GM13976 (cell line): ENCODE results near the gene LYSMD1.

Experiments used
- DNase-seq: peaks from one replicate; pipeline ENCODE4 v3.0.0; 2012; ENCODE audit warnings: low spot score
- in situ Hi-C: fragments of 300-500 bp; cut with MboI; formaldehyde crosslinking; loops from one replicate; pipeline ENCODE4 v1.12.0; 2022; ENCODE audit warnings: low sequenced_read_pairs, mixed read lengths, inconsistent platforms; ENCODE audit not compliant: unreplicated experiment
- TF ChIP-seq, protein P1 (sequence below): IDR thresholded peaks from 2 replicates; pipeline ENCODE4 v1.5.1; 2012; ENCODE audit warnings: borderline replicate concordance, mild to moderate bottlenecking; ENCODE audit not compliant: insufficient read depth; ENCODE audit errors: extremely low read depth, missing control alignments, control extremely low read depth

The LYSMD1 gene

DNA sequence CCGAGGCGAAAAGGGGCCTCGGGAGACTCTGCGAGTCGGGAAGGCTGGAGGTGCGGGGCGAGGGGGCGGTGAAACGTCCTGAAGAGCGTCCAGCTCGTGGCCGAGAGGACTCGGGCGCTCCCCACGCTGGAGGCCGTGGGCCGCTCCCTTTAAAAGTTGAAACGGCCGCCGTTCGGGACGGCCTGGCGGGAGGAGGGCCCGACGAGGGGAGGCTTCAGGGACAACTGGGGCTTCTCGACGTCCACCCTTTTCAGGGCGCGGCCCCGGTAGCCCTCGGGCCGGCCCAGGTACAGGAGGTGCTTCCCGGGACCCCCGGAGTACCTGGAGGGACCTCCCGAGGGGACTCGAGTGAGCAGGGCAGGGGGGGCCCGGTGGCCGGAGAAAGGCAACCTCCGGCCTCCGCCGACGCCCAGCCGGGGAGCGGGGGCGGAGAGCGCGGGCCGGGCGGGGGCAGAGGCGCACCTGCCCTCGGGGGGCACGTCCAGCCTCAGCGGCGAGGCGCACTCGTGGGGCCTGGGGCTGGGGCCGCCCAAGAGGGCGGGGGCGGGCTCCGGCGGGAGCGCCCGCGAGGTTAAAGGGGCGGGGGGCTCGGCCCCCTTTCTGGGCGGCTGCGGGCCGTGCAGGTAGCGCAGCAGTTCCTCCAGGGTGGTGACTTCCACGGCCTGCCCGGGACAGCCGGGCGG is 33.2 kb downstream of the LYSMD1 start:
- TF ChIP-seq, protein P1, sequence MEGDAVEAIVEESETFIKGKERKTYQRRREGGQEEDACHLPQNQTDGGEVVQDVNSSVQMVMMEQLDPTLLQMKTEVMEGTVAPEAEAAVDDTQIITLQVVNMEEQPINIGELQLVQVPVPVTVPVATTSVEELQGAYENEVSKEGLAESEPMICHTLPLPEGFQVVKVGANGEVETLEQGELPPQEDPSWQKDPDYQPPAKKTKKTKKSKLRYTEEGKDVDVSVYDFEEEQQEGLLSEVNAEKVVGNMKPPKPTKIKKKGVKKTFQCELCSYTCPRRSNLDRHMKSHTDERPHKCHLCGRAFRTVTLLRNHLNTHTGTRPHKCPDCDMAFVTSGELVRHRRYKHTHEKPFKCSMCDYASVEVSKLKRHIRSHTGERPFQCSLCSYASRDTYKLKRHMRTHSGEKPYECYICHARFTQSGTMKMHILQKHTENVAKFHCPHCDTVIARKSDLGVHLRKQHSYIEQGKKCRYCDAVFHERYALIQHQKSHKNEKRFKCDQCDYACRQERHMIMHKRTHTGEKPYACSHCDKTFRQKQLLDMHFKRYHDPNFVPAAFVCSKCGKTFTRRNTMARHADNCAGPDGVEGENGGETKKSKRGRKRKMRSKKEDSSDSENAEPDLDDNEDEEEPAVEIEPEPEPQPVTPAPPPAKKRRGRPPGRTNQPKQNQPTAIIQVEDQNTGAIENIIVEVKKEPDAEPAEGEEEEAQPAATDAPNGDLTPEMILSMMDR = no peak
- peak; percentile 21 for DNase-seq
- in situ Hi-C loops = no loop called here

DNA sequence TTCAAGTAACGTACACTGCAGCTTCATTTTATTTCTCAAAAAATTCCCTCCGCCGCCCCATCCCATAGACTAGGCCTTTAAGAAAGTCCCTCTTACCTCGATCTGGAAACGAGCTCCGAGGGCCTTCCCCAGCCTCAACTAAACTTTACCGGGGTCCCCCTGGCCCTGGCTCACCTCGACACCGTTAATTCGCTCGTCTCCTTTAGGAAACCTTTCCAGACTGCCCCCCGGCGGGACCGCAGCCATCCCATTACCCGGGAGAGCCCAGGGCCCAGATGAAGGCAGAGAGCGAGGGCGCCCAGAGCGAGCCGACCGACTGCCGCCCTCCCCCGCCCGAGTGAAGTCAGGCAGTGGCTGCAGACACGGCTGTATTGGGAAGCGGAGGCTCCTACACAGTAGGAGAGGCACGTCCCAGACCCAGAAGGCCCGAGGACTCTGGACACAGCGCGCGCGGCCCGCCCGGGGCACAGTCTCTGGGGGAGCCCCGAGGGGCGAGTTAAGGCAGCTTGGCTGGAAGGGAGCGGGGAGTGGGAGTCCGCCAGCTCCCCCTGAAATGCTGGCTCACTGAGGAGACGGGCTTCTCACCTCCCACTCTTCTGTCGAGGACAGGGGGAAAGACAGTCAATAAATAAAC is 33.9 kb downstream of the LYSMD1 start:
- TF ChIP-seq, protein P1 = no peak
- DNase-seq = peak; percentile 30
- in situ Hi-C loops = no loop called here

DNA sequence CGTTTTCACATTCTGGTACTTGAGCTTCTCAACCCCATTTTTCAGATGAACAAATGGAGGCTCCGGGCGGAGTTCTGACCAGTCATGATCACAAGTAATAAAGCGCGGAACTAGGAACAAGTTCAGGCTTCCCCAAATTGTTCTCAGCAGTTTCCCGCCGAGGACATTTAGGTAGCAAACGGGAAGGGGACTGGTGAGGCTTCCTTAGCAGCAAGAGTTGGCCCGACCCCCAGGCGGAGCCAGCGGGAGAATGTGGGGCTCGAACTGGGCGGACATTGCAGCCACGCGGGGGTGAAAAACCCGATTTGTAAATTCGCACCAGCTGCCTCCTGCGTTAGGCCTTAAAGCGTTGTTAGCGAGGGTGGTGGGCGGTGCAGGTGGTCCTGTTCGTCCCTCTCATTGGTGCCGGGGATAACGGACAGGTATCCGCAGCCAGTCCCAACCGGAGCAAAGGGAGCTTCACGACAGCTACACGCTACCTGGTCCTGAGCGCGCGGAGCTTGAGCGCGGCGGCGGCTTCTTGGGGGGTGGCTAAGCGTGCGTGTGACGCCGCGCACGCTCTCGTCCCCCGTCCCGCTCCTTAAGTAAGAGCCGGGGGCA is 34.6 kb downstream of the LYSMD1 start:
- TF ChIP-seq, protein P1 = no peak
- DNase-seq = peak; percentile 91
- in situ Hi-C loops = no loop called here

DNA sequence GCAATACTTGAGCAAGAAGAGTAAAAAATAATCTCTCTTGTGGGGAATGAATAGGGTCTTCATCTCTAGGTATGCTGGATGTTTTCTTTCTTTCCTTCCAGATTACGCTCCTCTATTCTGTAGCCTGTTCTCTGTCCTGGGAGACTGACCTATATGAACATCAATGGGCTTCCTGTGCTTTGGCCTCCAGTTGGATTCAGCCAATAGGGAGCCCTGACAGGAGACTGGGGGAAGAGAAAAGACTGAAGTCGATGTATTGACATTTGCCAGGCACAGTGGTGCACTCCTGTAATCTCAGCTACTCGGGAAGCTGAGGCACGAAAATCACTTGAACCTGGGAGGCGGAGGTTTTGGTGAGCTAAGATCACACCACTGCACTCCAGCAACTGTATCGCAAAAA is 36.9 kb downstream of the LYSMD1 start:
- TF ChIP-seq, protein P1 = no peak
- in situ Hi-C loops = no loop called here
- no peak for DNase-seq

DNA sequence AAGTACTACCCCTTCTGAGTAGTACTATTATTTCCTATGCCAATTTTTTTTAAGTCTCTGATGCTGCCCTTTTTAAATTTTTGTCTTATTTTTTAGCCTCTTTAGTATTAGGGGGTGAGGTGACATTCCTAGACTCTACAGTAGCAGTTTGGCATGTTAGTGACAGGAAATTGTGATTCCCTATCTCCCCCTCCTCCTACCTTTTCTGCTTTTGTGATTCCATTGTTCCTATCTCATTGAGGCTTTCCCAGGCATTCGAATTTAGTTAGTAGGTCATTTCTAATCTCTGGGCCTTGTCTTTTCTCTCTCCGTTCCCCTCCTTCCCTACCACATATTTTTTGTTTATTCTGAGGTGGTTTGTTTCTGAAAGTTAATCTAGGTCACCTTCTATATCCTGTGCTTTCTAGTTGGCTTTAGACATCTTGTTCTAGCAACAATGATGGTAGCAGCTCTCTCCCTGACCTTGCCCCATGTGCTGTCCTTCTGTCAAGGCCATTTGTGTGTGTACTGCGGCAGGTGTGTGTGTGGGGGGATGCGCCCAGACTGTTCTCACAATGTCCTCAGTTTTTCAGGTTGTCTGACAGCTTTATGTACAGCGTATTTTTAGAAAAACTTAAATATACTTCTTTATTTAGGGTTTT is 40.8 kb downstream of the LYSMD1 start:
- TF ChIP-seq, protein P1 = no peak
- DNase-seq = no peak
- in situ Hi-C loops = no loop called here

DNA sequence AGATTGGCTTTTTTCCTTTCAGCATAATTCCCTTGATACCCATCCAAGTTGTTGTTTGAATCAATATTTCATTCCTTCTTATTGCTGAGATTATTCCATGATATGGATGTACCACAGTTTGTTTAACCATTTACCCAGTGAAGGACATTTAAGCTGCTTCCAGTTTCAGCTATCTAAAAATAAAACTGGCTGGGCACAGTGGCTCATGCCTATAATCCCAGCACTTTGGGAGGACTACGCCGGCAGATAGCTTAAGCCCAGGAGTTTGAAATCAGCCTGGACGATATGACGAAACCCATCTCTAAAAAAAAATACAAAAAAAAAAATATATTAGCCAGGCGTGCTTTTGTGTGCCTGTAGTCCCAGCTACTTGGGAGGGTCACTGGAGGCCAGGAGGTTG is 51.8 kb downstream of the LYSMD1 start:
- TF ChIP-seq, protein P1 = no peak
- DNase-seq = no peak
- in situ Hi-C loops = no loop called here
